Astrocyte (in vitro differentiated cells and primary cell): ENCODE data around the gene MYL10. TPM values are rescaled to one million over a fixed set of nuclear protein-coding genes. Genes with fewer than 3 reads are reported as not detected.
A peak's percentile ranks its signal among the peaks of the same experiment; 100 is the strongest.

Source experiments
- DNase-seq: peaks from one replicate; pipeline ENCODE4 v3.0.0-alpha.2; 2010; ENCODE audit warnings: low read depth
- FAIRE-seq: peaks from 2 replicates; lab custom pipeline; 2011; peaks lifted over from hg19 to GRCh38; lab: Jason Lieb, UNC
- H2AFZ ChIP-seq: 2 replicates; pipeline ENCODE4 v1.6.0; 2012; ENCODE audit warnings: low read depth, low read length, inconsistent platforms
- H3K27ac ChIP-seq: 2 replicates; pipeline ENCODE4 v1.5.1; 2011; ENCODE audit warnings: low read depth, low read length, inconsistent platforms
- H3K27me3 ChIP-seq: 2 replicates; pipeline ENCODE4 v1.6.0; 2011; ENCODE audit warnings: low read length, inconsistent platforms; ENCODE audit not compliant: insufficient read depth
- H3K36me3 ChIP-seq: 2 replicates; pipeline ENCODE4 v1.5.1; 2011; ENCODE audit warnings: low read length, inconsistent platforms; ENCODE audit not compliant: insufficient read depth
- H3K4me1 ChIP-seq: 2 replicates; pipeline ENCODE4 v1.5.1; 2011; ENCODE audit warnings: low read length, inconsistent platforms; ENCODE audit not compliant: insufficient read depth
- H3K4me2 ChIP-seq: 2 replicates; pipeline ENCODE4 v1.6.0; 2012; ENCODE audit warnings: low read length, inconsistent platforms
- H3K4me3 ChIP-seq: 2 replicates; pipeline ENCODE4 v1.5.1; 2011; ENCODE audit warnings: low read depth, mild to moderate bottlenecking, low read length, inconsistent platforms; ENCODE audit not compliant: insufficient read depth
- H3K79me2 ChIP-seq: 2 replicates; pipeline ENCODE4 v1.6.0; 2012; ENCODE audit warnings: mild to moderate bottlenecking, low read length, inconsistent platforms; ENCODE audit not compliant: insufficient read depth
- H3K9ac ChIP-seq: 2 replicates; pipeline ENCODE4 v1.6.0; 2012; ENCODE audit warnings: mild to moderate bottlenecking, low read length, inconsistent platforms
- H3K9me3 ChIP-seq: 2 replicates; pipeline ENCODE4 v1.5.1; 2012; ENCODE audit warnings: low read depth, mild to moderate bottlenecking, low read length, inconsistent platforms; ENCODE audit not compliant: insufficient read depth
- H4K20me1 ChIP-seq: 2 replicates; pipeline ENCODE4 v1.6.0; 2012; ENCODE audit warnings: low read length, inconsistent platforms; ENCODE audit not compliant: insufficient read depth
- H3K27ac Mint-ChIP-seq: one replicate; pipeline ENCODE4 v1.8.0; 2021; ENCODE audit warnings: mild to moderate bottlenecking, mixed read lengths; ENCODE audit not compliant: unreplicated experiment
- H3K27me3 Mint-ChIP-seq: one replicate; pipeline ENCODE4 v1.8.0; 2021; ENCODE audit warnings: low read depth, mixed read lengths; ENCODE audit not compliant: unreplicated experiment
- H3K36me3 Mint-ChIP-seq: one replicate; pipeline ENCODE4 v1.8.0; 2021; ENCODE audit warnings: low read depth, mixed read lengths; ENCODE audit not compliant: unreplicated experiment
- H3K4me1 Mint-ChIP-seq: one replicate; pipeline ENCODE4 v1.8.0; 2021; ENCODE audit warnings: low read depth, mixed read lengths; ENCODE audit not compliant: unreplicated experiment
- H3K4me3 Mint-ChIP-seq: one replicate; pipeline ENCODE4 v1.8.0; 2021; ENCODE audit warnings: mild to moderate bottlenecking, moderate library complexity, mixed read lengths; ENCODE audit not compliant: unreplicated experiment
- H3K9me3 Mint-ChIP-seq: one replicate; pipeline ENCODE4 v1.8.0; 2021; ENCODE audit warnings: mild to moderate bottlenecking, mixed read lengths; ENCODE audit not compliant: unreplicated experiment
- EZH2 ChIP-seq: IDR thresholded peaks from 2 replicates; pipeline ENCODE4 v1.6.1; 2012; ENCODE audit warnings: mild to moderate bottlenecking, low read length, inconsistent platforms; ENCODE audit not compliant: insufficient read depth
- total RNA-seq: library from RNA; stranded (reverse); gene quantifications from 2 replicates; pipeline ENCODE4 v1.2.1, GENCODE V29; 2021
- TF ChIP-seq, protein P1 (sequence below): IDR thresholded peaks from 2 replicates; pipeline ENCODE4 v1.5.1; 2011; ENCODE audit warnings: low read depth, mild to moderate bottlenecking, inconsistent platforms, low read length, moderate library complexity; ENCODE audit not compliant: insufficient read depth

The MYL10 gene
- total RNA-seq, 1 donor from 2014 or later, result 0.73 TPM

- no peak overlapping the region for H3K27ac Mint-ChIP-seq
- Histone ChIP-seq H4K20me1 (no peaks in the 10 kb centered on the region), H3K9ac (no peak overlapping the region), H3K79me2 (no peaks in the 10 kb centered on the region), H3K4me1 (no peaks in the 10 kb centered on the region), H3K27me3 (no peaks in the 10 kb centered on the region), H2AFZ (no peak overlapping the region), H3K4me2 (no peak overlapping the region), H3K9me3 (no peaks in the 10 kb centered on the region), H3K27ac (no peak overlapping the region), H3K4me3 (no peak overlapping the region), H3K36me3 (no peaks in the 10 kb centered on the region)
- no peak overlapping the region for H3K4me3 Mint-ChIP-seq
- no peaks in the 10 kb centered on the region for H3K36me3 Mint-ChIP-seq
- H3K27me3 Mint-ChIP-seq, result peaks cover 24% of the 10 kb centered on the region
- FAIRE-seq (no peak), DNase-seq (peak; percentile 20)
- TF ChIP-seq EZH2, result no peak
- TF ChIP-seq, protein P1, sequence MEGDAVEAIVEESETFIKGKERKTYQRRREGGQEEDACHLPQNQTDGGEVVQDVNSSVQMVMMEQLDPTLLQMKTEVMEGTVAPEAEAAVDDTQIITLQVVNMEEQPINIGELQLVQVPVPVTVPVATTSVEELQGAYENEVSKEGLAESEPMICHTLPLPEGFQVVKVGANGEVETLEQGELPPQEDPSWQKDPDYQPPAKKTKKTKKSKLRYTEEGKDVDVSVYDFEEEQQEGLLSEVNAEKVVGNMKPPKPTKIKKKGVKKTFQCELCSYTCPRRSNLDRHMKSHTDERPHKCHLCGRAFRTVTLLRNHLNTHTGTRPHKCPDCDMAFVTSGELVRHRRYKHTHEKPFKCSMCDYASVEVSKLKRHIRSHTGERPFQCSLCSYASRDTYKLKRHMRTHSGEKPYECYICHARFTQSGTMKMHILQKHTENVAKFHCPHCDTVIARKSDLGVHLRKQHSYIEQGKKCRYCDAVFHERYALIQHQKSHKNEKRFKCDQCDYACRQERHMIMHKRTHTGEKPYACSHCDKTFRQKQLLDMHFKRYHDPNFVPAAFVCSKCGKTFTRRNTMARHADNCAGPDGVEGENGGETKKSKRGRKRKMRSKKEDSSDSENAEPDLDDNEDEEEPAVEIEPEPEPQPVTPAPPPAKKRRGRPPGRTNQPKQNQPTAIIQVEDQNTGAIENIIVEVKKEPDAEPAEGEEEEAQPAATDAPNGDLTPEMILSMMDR, result peak; percentile 80
- H3K9me3 Mint-ChIP-seq, result peaks cover 4% of the 10 kb centered on the region
- H3K4me1 Mint-ChIP-seq, result no peaks in the 10 kb centered on the region
Observed at GRCh38 chr7:101602484-101603241, 26.4 kb downstream of the MYL10 start.

DNA sequence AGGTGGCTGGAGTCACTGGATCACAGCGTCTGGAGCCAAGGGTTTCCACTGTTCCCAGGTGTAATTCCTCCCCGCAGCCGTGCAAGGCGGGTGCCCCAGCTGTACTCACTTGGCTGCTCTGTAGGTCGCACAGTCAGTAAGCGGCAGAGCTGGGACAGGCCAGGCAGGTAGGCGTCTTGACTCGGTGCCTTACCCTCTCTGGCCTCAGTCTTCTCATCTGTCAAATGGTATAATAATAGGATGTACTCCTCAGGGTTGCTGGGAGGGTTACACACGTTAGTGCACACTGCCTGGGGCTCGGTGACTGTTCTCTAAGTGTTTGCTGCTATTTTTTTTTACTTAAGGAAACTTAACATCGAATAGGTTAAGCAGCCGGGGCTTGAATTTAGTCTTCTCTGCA, 27.0 kb downstream of the MYL10 start:
- peaks cover 4% of the 10 kb centered on the region for H3K9me3 Mint-ChIP-seq
- Histone ChIP-seq H4K20me1 (no peaks in the 10 kb centered on the region), H3K79me2 (no peaks in the 10 kb centered on the region), H3K27ac (no peak overlapping the region), H3K9ac (no peak overlapping the region), H3K27me3 (no peaks in the 10 kb centered on the region), H3K4me3 (no peak overlapping the region), H3K4me1 (no peaks in the 10 kb centered on the region), H3K36me3 (no peaks in the 10 kb centered on the region), H2AFZ (no peak overlapping the region), H3K4me2 (no peak overlapping the region), H3K9me3 (no peaks in the 10 kb centered on the region)
- TF ChIP-seq, protein P1, result no peak
- TF ChIP-seq EZH2, result no peak
- H3K4me3 Mint-ChIP-seq, result no peak overlapping the region
- no peak for DNase-seq
- H3K27me3 Mint-ChIP-seq, result peaks cover 24% of the 10 kb centered on the region
- no peaks in the 10 kb centered on the region for H3K36me3 Mint-ChIP-seq
- no peak overlapping the region for H3K27ac Mint-ChIP-seq
- H3K4me1 Mint-ChIP-seq, result no peaks in the 10 kb centered on the region
- no peak for FAIRE-seq

GRCh38 chr7:101599787-101600186, 29.3 kb downstream of the MYL10 start:
- Mint-ChIP-seq H3K4me1 (no peaks in the 10 kb centered on the region), H3K27ac (no peak overlapping the region), H3K27me3 (peaks cover 34% of the 10 kb centered on the region), H3K4me3 (no peak overlapping the region), H3K9me3 (peaks cover 5% of the 10 kb centered on the region), H3K36me3 (no peaks in the 10 kb centered on the region)
- Histone ChIP-seq H3K9ac (no peak overlapping the region), H3K27ac (no peak overlapping the region), H3K4me1 (no peaks in the 10 kb centered on the region), H3K36me3 (no peaks in the 10 kb centered on the region), H2AFZ (no peak overlapping the region), H3K9me3 (peaks cover 3% of the 10 kb centered on the region), H3K4me3 (no peak overlapping the region), H4K20me1 (no peaks in the 10 kb centered on the region), H3K27me3 (peaks cover 11% of the 10 kb centered on the region), H3K79me2 (no peaks in the 10 kb centered on the region), H3K4me2 (no peak overlapping the region)
- TF ChIP-seq, protein P1, result no peak
- no peak for TF ChIP-seq EZH2
- DNase-seq (no peak), FAIRE-seq (no peak)
